Measurements from ENCODE around the gene IER2. TPM values are rescaled to one million over a fixed set of nuclear protein-coding genes. Genes with fewer than 3 reads are reported as not detected.

Gene IER2
- polyA plus RNA-seq, 1 donor from 2014 or later = 23.3 TPM

- H3K9ac ChIP-seq (ENCODE audit: low read length) = no peak overlapping the region
- H2AFZ ChIP-seq (ENCODE audit: low read depth, low read length) = no peak overlapping the region
- no peak for TF ChIP-seq MXI1 (conservative IDR thresholded peaks at IDR 0.05; ENCODE audit: poor library complexity, severe bottlenecking)
- H3K27me3 ChIP-seq (ENCODE audit: insufficient read depth, low read depth, low read length) = peaks cover 34% of the 10 kb centered on the region
- no peaks in the 10 kb centered on the region for H4K20me1 ChIP-seq (ENCODE audit: insufficient read depth)
- H3K27ac ChIP-seq (ENCODE audit: low read length) = no peak overlapping the region
- no peaks in the 10 kb centered on the region for H3K9me3 ChIP-seq (ENCODE audit: low read length)
- H3K36me3 ChIP-seq (ENCODE audit: insufficient read depth, low read length) = no peaks in the 10 kb centered on the region
- H3K4me2 ChIP-seq (ENCODE audit: low read length) = no peak overlapping the region
- no peak overlapping the region for H3K4me3 ChIP-seq (ENCODE audit: low read length)
- H3F3A ChIP-seq (ENCODE audit: insufficient read depth, low read length, poor library complexity, severe bottlenecking) = no peaks in the 10 kb centered on the region
- no peaks in the 10 kb centered on the region for H3K79me2 ChIP-seq (replicated peaks; ENCODE audit: insufficient read depth, low read length)
- no peaks in the 10 kb centered on the region for H3K9me2 ChIP-seq (ENCODE audit: insufficient read depth, low read length)
These were observed 45.8 kb upstream of the IER2 start for GRCh38 chr19:13104360-13104847.

DNA sequence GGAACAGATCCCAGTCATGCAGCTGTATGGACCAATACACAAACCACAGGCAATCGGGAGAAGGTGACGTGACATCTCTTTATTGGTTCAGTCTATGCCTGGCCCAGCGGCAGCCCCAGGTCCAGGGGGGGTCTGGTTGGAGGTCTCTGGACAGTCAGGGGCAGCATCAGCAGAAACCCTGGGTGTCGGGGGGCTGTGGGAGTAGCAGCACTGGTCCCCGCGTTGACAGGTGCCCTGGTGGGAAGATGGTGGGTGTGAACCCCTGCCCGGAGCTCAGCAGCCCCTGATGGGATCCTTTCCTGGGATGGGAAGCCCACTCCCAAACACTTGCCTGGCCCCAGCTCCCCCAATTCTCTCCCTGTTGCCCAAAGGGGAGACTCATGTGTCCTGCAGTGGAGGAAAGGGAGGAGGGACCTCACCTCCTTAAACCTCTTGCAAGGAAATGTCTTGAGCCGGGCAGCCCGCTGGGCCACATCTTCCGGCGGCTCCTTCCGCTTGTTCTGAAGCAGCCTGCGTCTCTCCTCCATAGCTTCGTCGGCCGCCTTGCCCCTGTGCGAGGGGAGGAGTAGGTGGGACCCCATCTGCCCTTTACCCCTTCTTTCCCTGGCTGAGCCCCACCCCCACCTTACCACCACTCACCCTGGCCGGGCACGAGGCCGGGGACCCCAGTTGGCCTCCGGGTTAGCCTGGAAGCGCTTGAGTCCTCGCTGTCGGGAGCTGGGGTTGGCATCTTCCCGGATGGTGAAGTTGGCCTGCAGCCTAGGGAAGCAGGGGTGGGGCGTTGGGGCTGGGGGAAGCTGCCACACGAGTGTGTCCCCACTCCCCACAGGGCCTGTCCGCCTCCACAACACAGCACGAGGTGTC lies 45.1 kb upstream of the IER2 start:
- Histone ChIP-seq H3K27ac (ENCODE audit: low read length) (no peak overlapping the region), H3K36me3 (ENCODE audit: insufficient read depth, low read length) (no peaks in the 10 kb centered on the region), H3K9me2 (ENCODE audit: insufficient read depth, low read length) (no peaks in the 10 kb centered on the region), H3K79me2 (replicated peaks; ENCODE audit: insufficient read depth, low read length) (no peaks in the 10 kb centered on the region), H2AFZ (ENCODE audit: low read depth, low read length) (no peak overlapping the region), H3K4me2 (ENCODE audit: low read length) (no peak overlapping the region), H3K4me3 (ENCODE audit: low read length) (no peak overlapping the region), H3F3A (ENCODE audit: insufficient read depth, low read length, poor library complexity, severe bottlenecking) (no peaks in the 10 kb centered on the region), H3K27me3 (ENCODE audit: insufficient read depth, low read depth, low read length) (peaks cover 28% of the 10 kb centered on the region), H3K9ac (ENCODE audit: low read length) (no peak overlapping the region), H4K20me1 (ENCODE audit: insufficient read depth) (no peaks in the 10 kb centered on the region), H3K9me3 (ENCODE audit: low read length) (no peaks in the 10 kb centered on the region)
- no peak for TF ChIP-seq SMC3 (conservative IDR thresholded peaks at IDR 0.05; ENCODE audit: poor library complexity)
- no peak for TF ChIP-seq CTCF (IDR thresholded peaks at IDR 0.05; ENCODE audit: poor library complexity, severe bottlenecking)
- TF ChIP-seq, protein P1, sequence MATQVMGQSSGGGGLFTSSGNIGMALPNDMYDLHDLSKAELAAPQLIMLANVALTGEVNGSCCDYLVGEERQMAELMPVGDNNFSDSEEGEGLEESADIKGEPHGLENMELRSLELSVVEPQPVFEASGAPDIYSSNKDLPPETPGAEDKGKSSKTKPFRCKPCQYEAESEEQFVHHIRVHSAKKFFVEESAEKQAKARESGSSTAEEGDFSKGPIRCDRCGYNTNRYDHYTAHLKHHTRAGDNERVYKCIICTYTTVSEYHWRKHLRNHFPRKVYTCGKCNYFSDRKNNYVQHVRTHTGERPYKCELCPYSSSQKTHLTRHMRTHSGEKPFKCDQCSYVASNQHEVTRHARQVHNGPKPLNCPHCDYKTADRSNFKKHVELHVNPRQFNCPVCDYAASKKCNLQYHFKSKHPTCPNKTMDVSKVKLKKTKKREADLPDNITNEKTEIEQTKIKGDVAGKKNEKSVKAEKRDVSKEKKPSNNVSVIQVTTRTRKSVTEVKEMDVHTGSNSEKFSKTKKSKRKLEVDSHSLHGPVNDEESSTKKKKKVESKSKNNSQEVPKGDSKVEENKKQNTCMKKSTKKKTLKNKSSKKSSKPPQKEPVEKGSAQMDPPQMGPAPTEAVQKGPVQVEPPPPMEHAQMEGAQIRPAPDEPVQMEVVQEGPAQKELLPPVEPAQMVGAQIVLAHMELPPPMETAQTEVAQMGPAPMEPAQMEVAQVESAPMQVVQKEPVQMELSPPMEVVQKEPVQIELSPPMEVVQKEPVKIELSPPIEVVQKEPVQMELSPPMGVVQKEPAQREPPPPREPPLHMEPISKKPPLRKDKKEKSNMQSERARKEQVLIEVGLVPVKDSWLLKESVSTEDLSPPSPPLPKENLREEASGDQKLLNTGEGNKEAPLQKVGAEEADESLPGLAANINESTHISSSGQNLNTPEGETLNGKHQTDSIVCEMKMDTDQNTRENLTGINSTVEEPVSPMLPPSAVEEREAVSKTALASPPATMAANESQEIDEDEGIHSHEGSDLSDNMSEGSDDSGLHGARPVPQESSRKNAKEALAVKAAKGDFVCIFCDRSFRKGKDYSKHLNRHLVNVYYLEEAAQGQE (IDR thresholded peaks at IDR 0.05; ENCODE audit: borderline replicate concordance) = no peak
- TF ChIP-seq EP300 (conservative IDR thresholded peaks at IDR 0.05; ENCODE audit: poor library complexity, severe bottlenecking) = no peak
- no peak for TF ChIP-seq TAF1 (IDR thresholded peaks at IDR 0.05; ENCODE audit: low read depth)
- TF ChIP-seq POLR2AphosphoS5 (IDR thresholded peaks at IDR 0.05) = no peak
- no peak for TF ChIP-seq RAD21 (conservative IDR thresholded peaks at IDR 0.05)
- TF ChIP-seq EZH2 (IDR thresholded peaks at IDR 0.05; ENCODE audit: borderline replicate concordance, insufficient read depth, low read length, poor library complexity, severe bottlenecking) = no peak
- no peak for TF ChIP-seq MXI1 (conservative IDR thresholded peaks at IDR 0.05; ENCODE audit: poor library complexity, severe bottlenecking)
